Measurements from ENCODE around the gene FGF23.
"Not testable (repeated sequence)": the region's sequence is repeated elsewhere in the genome, so short reads cannot be mapped to it uniquely, and the experiment has no call there.

- TF ChIP-seq, protein P1, sequence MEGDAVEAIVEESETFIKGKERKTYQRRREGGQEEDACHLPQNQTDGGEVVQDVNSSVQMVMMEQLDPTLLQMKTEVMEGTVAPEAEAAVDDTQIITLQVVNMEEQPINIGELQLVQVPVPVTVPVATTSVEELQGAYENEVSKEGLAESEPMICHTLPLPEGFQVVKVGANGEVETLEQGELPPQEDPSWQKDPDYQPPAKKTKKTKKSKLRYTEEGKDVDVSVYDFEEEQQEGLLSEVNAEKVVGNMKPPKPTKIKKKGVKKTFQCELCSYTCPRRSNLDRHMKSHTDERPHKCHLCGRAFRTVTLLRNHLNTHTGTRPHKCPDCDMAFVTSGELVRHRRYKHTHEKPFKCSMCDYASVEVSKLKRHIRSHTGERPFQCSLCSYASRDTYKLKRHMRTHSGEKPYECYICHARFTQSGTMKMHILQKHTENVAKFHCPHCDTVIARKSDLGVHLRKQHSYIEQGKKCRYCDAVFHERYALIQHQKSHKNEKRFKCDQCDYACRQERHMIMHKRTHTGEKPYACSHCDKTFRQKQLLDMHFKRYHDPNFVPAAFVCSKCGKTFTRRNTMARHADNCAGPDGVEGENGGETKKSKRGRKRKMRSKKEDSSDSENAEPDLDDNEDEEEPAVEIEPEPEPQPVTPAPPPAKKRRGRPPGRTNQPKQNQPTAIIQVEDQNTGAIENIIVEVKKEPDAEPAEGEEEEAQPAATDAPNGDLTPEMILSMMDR (IDR thresholded peaks at IDR 0.05; ENCODE audit: borderline replicate concordance, extremely low read depth, low read length, poor library complexity, severe bottlenecking), result not testable (repeated sequence)
- TF ChIP-seq EZH2 (IDR thresholded peaks at IDR 0.05; ENCODE audit: borderline replicate concordance, low read depth, low read length, severe bottlenecking), result not testable (repeated sequence)
Measured at GRCh38 chr12:4404877-4405637, 25.5 kb upstream of the FGF23 start.
